Measurements from ENCODE around the gene CELA3B.
"Not testable (repeated sequence)": the region's sequence is repeated elsewhere in the genome, so short reads cannot be mapped to it uniquely, and the experiment has no call there.

GRCh38 chr1:21985893-21986292, 9.1 kb downstream of the CELA3B start:
- TF ChIP-seq CTCF, POLR2A (IDR thresholded peaks at IDR 0.05): not testable (repeated sequence)
